Activated B cell treated with CpG ODN at 0.5 μM for 24 hours (primary cell): ENCODE results near the gene LYZ. TPM values are rescaled to one million over a fixed set of nuclear protein-coding genes. Genes with fewer than 3 reads are reported as not detected.

ENCODE experiments used
- ATAC-seq: fragments of 200-7000 bp; cut with Tn5 transposase; one replicate; pipeline ENCODE4 v1.10.0; 2021; ENCODE audit warnings: low read depth, mild to moderate bottlenecking, moderate library complexity
- CTCF ChIA-PET: fragments of 350-600 bp; sonication (Branson Sonifier 250); formaldehyde crosslinking; loops from one replicate; lab custom pipeline; 2021; ENCODE audit warnings: antibody characterized with exemption; lab: Charles Lee
- POLR2A ChIA-PET: fragments of 350-600 bp; sonication (Branson Sonifier 250); formaldehyde crosslinking; loops from one replicate; lab custom pipeline; 2021; ENCODE audit warnings: antibody characterized with exemption; lab: Charles Lee
- DNase-seq: peaks from one replicate; pipeline ENCODE4 v3.0.0; 2022
- H3K27ac Mint-ChIP-seq: one replicate; pipeline ENCODE4 v1.8.0; 2020; ENCODE audit warnings: mixed read lengths
- H3K27me3 Mint-ChIP-seq: one replicate; pipeline ENCODE4 v1.8.0; 2021; ENCODE audit warnings: mixed read lengths
- H3K36me3 Mint-ChIP-seq: one replicate; pipeline ENCODE4 v1.8.0; 2021; ENCODE audit warnings: low read depth, mixed read lengths
- H3K4me1 Mint-ChIP-seq: one replicate; pipeline ENCODE4 v1.8.0; 2021; ENCODE audit warnings: mixed read lengths
- H3K4me3 Mint-ChIP-seq: one replicate; pipeline ENCODE4 v1.8.0; 2020; ENCODE audit warnings: mild to moderate bottlenecking, mixed read lengths
- H3K9me3 Mint-ChIP-seq: one replicate; pipeline ENCODE4 v1.8.0; 2020; ENCODE audit warnings: mixed read lengths
- CTCF ChIP-seq: fragments of 200-600 bp; IDR thresholded peaks from one replicate; pipeline ENCODE4 v1.8.0; 2022; ENCODE audit warnings: antibody characterized with exemption, mild to moderate bottlenecking
- intact Hi-C: fragments of 100-400 bp; cut with micrococcal nuclease; formaldehyde crosslinking; loops from one replicate; pipeline ENCODE4 v1.15.1; 2024
- total RNA-seq: library from RNA; stranded (reverse); gene quantifications from 2 replicates; pipeline ENCODE4 v1.2.3, GENCODE V29; 2022

LYZ gene
- total RNA-seq, 1 donor from 2014 or later: 4.0 TPM

GRCh38 chr12:69339999-69340398, 8.2 kb upstream of the LYZ start:
- DNase-seq (no peak), ATAC-seq (no peak)
- Mint-ChIP-seq H3K9me3 (no peaks in the 10 kb centered on the region), H3K27me3 (peaks cover 2% of the 10 kb centered on the region), H3K36me3 (no peaks in the 10 kb centered on the region), H3K27ac (no peak overlapping the region), H3K4me1 (peaks cover 23% of the 10 kb centered on the region), H3K4me3 (no peak overlapping the region)
- ChIA-PET POLR2A (no interaction called here), CTCF (no interaction called here)
- intact Hi-C loops: loop anchor here (2.0 to 5.0 kb wide), 2 partner anchors 15 to 188 kb away; no protein-coding TSS in a partner anchor
- no peak for TF ChIP-seq CTCF

GRCh38 chr12:69341328-69341727, 6.9 kb upstream of the LYZ start:
- DNase-seq: no peak
- intact Hi-C loops: no loop called here
- H3K4me3 Mint-ChIP-seq: no peak overlapping the region
- peaks cover 2% of the 10 kb centered on the region for H3K27me3 Mint-ChIP-seq
- ATAC-seq: no peak
- ChIA-PET POLR2A (no interaction called here), CTCF (no interaction called here)
- peaks cover 23% of the 10 kb centered on the region for H3K4me1 Mint-ChIP-seq
- H3K36me3 Mint-ChIP-seq: no peaks in the 10 kb centered on the region
- H3K9me3 Mint-ChIP-seq: no peaks in the 10 kb centered on the region
- no peak overlapping the region for H3K27ac Mint-ChIP-seq
- TF ChIP-seq CTCF: no peak

GRCh38 chr12:69342421-69342820, 5.8 kb upstream of the LYZ start:
- H3K27me3 Mint-ChIP-seq: peaks cover 2% of the 10 kb centered on the region
- H3K4me3 Mint-ChIP-seq: no peak overlapping the region
- no peak for DNase-seq
- intact Hi-C loops: no loop called here
- no peaks in the 10 kb centered on the region for H3K36me3 Mint-ChIP-seq
- H3K27ac Mint-ChIP-seq: no peak overlapping the region
- no peak for ATAC-seq
- no peak for TF ChIP-seq CTCF
- ChIA-PET POLR2A (interaction anchor here (0.9 kb wide), 1 partner anchor 10 kb away, joined by 4 read pairs; no protein-coding TSS in a partner anchor), CTCF (interaction anchor here (0.6 to 1.0 kb wide), 2 partner anchors 15 to 59 kb away, joined by 3 read pairs; no protein-coding TSS in a partner anchor)
- no peaks in the 10 kb centered on the region for H3K9me3 Mint-ChIP-seq
- peaks cover 18% of the 10 kb centered on the region for H3K4me1 Mint-ChIP-seq

GRCh38 chr12:69343357-69343756, 4.8 kb upstream of the LYZ start:
- Mint-ChIP-seq H3K9me3 (no peaks in the 10 kb centered on the region), H3K36me3 (no peaks in the 10 kb centered on the region), H3K27me3 (peaks cover 2% of the 10 kb centered on the region), H3K27ac (no peak overlapping the region), H3K4me1 (peaks cover 15% of the 10 kb centered on the region), H3K4me3 (no peak overlapping the region)
- TF ChIP-seq CTCF: no peak
- intact Hi-C loops: no loop called here
- no peak for DNase-seq
- ChIA-PET CTCF (no interaction called here), POLR2A (no interaction called here)
- no peak for ATAC-seq

GRCh38 chr12:69343885-69344612, 4.1 kb upstream of the LYZ start:
- intact Hi-C loops: no loop called here
- Mint-ChIP-seq H3K27ac (no peak overlapping the region), H3K27me3 (peaks cover 2% of the 10 kb centered on the region), H3K36me3 (no peaks in the 10 kb centered on the region), H3K4me1 (peaks cover 14% of the 10 kb centered on the region), H3K9me3 (no peaks in the 10 kb centered on the region), H3K4me3 (no peak overlapping the region)
- TF ChIP-seq CTCF: no peak
- DNase-seq: no peak
- no peak for ATAC-seq
- ChIA-PET POLR2A (no interaction called here), CTCF (no interaction called here)
